Trophoblast cell (in vitro differentiated cells and primary cell): ENCODE results near the gene SIX5.

Experiments
- DNase-seq, 2 donors: peaks; one replicate each; pipeline ENCODE4 v3.0.0-alpha.2; 2016
- H2AFZ ChIP-seq: 2 replicates; pipeline ENCODE4 v1.6.1; 2013; ENCODE audit warnings: low read length, moderate library complexity, mild to moderate bottlenecking; ENCODE audit not compliant: insufficient read depth, poor library complexity
- H2AK5ac ChIP-seq: 2 replicates; pipeline ENCODE4 v1.6.1; 2013; ENCODE audit warnings: mild to moderate bottlenecking, low read length
- H2BK120ac ChIP-seq: 2 replicates; pipeline ENCODE4 v1.6.1; 2013; ENCODE audit warnings: low read length, mild to moderate bottlenecking, moderate library complexity; ENCODE audit not compliant: insufficient read depth, poor library complexity
- H2BK12ac ChIP-seq: 2 replicates; pipeline ENCODE4 v1.6.1; 2013; ENCODE audit warnings: mild to moderate bottlenecking, low read length, moderate library complexity
- H2BK5ac ChIP-seq: 2 replicates; pipeline ENCODE4 v1.6.1; 2013; ENCODE audit warnings: low read length, low read depth, moderate library complexity, mild to moderate bottlenecking; ENCODE audit not compliant: poor library complexity
- H3K14ac ChIP-seq: 2 replicates; pipeline ENCODE4 v1.6.1; 2013; ENCODE audit warnings: mild to moderate bottlenecking, low read length
- H3K18ac ChIP-seq: 2 replicates; pipeline ENCODE4 v1.6.1; 2013; ENCODE audit warnings: mild to moderate bottlenecking, low read length
- H3K23ac ChIP-seq: 2 replicates; pipeline ENCODE4 v1.6.1; 2013; ENCODE audit warnings: low read length
- H3K27ac ChIP-seq: 2 replicates; pipeline ENCODE4 v1.5.1; 2013; ENCODE audit warnings: low read depth, mild to moderate bottlenecking, inconsistent platforms, low read length, moderate library complexity
- H3K27me3 ChIP-seq: 2 replicates; pipeline ENCODE4 v1.6.1; 2013; ENCODE audit warnings: inconsistent platforms, mild to moderate bottlenecking, low read length, moderate library complexity; ENCODE audit not compliant: insufficient read depth
- H3K36me3 ChIP-seq, 2 experiments: 1 replicate in 1 of 2; 2 replicates in 1 of 2; pipeline ENCODE4 v1.6.1; 2013; ENCODE audit warnings: low read length in 2 of 2, mild to moderate bottlenecking in 2 of 2, moderate library complexity in 1 of 2; ENCODE audit not compliant: insufficient read depth in 2 of 2, control insufficient read depth in 1 of 2
- H3K4ac ChIP-seq: 2 replicates; pipeline ENCODE4 v1.6.1; 2013; ENCODE audit warnings: low read depth, mild to moderate bottlenecking, low read length, moderate library complexity
- H3K4me1 ChIP-seq, 2 experiments: 1 replicate in 1 of 2; 2 replicates in 1 of 2; pipeline ENCODE4 v1.6.1; 2013; ENCODE audit warnings: low read length in 2 of 2, mild to moderate bottlenecking in 2 of 2, moderate library complexity in 1 of 2; ENCODE audit not compliant: insufficient read depth in 2 of 2, control insufficient read depth in 1 of 2
- H3K4me2 ChIP-seq: 2 replicates; pipeline ENCODE4 v1.6.1; 2013; ENCODE audit warnings: inconsistent platforms, mild to moderate bottlenecking, low read length, moderate library complexity
- H3K4me3 ChIP-seq: 2 replicates; pipeline ENCODE4 v1.5.1; 2013; ENCODE audit warnings: mild to moderate bottlenecking, low read depth, low read length, inconsistent platforms
- H3K79me1 ChIP-seq: one replicate; pipeline ENCODE4 v1.6.1; 2013; ENCODE audit warnings: low read length
- H3K79me2 ChIP-seq: 2 replicates; pipeline ENCODE4 v1.6.1; 2013; ENCODE audit warnings: low read length, mild to moderate bottlenecking; ENCODE audit not compliant: control insufficient read depth, insufficient read depth, poor library complexity
- H3K9ac ChIP-seq: 2 replicates; pipeline ENCODE4 v1.6.1; 2013; ENCODE audit warnings: mild to moderate bottlenecking, low read length
- H3K9me3 ChIP-seq: 2 replicates; pipeline ENCODE4 v1.6.1; 2013; ENCODE audit warnings: low read depth, mild to moderate bottlenecking, control low read depth, inconsistent platforms, low read length; ENCODE audit not compliant: insufficient read depth
- H4K12ac ChIP-seq: 2 replicates; pipeline ENCODE4 v1.6.1; 2013; ENCODE audit warnings: low read depth, mild to moderate bottlenecking, low read length, moderate library complexity
- H4K8ac ChIP-seq: 2 replicates; pipeline ENCODE4 v1.6.1; 2013; ENCODE audit warnings: low read depth, mild to moderate bottlenecking, low read length, moderate library complexity
- H4K91ac ChIP-seq: one replicate; pipeline ENCODE4 v1.6.1; 2013; ENCODE audit warnings: low read depth, mild to moderate bottlenecking, low read length, moderate library complexity
- WGBS: extraction: QIAGEN DNeasy Blood & Tissue Kit; methylation state at CpG from one replicate; pipeline ENCODE4 v1.1.7; 2013; ENCODE audit warnings: missing lambda C conversion rate; ENCODE audit not compliant: insufficient read length, insufficient coverage; ENCODE audit errors: extremely low coverage; 5-methylcytosine and 5-hydroxymethylcytosine counted together

Gene SIX5

DNA sequence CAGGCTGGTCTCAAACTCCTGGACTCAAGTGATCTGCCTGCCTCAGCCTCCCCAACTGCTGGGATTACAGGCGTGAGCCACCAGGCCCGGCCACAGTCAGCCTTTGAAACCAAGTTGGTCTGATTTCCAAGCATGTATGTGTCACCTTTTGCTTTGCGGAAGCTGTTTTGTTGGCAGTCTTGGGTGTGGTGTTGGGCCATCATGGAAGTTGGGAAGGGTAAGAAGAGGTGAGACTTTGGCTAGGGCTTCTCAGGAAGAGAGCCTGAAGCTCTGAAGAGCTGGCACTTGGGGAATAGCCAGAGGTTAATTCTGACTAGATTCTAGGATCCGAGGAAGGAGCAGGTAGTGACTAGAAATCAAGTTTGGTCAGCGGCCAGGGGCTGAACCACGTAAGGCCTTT lies 43.2 kb upstream of the SIX5 start:
- no peak overlapping the region for H2BK5ac ChIP-seq
- peaks cover 15% of the 10 kb centered on the region for H3K79me1 ChIP-seq
- no peak overlapping the region for H4K12ac ChIP-seq
- H3K23ac ChIP-seq = no peak overlapping the region
- no peak overlapping the region for H2AK5ac ChIP-seq
- no peak overlapping the region for H3K4me3 ChIP-seq
- no peak overlapping the region for H3K9ac ChIP-seq
- no peak overlapping the region for H2AFZ ChIP-seq
- H2BK120ac ChIP-seq = no peak overlapping the region
- H3K9me3 ChIP-seq = peaks cover 2% of the 10 kb centered on the region
- no peak overlapping the region for H3K14ac ChIP-seq
- H2BK12ac ChIP-seq = no peak overlapping the region
- H4K91ac ChIP-seq = no peak overlapping the region
- H3K4ac ChIP-seq = no peak overlapping the region
- WGBS = no CpG with 5 or more reads among the region's 6 CpGs
- peaks cover 2% of the 10 kb centered on the region for H3K79me2 ChIP-seq
- H3K18ac ChIP-seq = no peak overlapping the region
- peaks cover 11 to 21% of the 10 kb centered on the region in 2 experiments for H3K4me1 ChIP-seq
- no peak for DNase-seq
- no peak overlapping the region for H3K4me2 ChIP-seq
- no peak overlapping the region for H4K8ac ChIP-seq
- H3K27me3 ChIP-seq = no peaks in the 10 kb centered on the region
- H3K36me3 ChIP-seq = no peaks in the 10 kb centered on the region
- H3K27ac ChIP-seq = no peak overlapping the region

DNA sequence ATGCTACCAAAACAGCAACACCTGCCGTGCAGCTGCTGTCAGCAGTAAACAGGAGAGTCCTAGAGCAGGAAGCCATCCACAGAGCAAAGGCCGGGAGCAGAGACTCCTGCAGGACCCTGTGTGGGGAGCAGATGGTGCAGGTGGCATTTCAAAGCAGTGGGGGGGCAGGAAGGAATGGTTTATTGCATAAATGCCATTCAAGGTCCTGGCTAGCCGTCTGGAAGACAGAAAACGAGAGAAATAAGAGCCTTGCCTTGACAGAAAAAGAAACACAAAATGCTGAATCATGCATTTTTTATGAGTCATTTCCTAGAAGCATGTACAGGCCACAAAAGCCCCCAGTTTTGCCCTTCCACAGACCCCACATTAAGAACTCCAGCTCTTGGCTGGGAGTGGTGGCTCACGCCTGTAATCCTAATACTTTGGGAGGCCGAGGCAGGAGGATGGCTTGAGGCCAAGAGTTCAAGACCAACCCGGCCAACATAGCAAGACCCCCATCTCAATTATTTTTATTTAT lies 40.6 kb upstream of the SIX5 start:
- Histone ChIP-seq H3K23ac (no peak overlapping the region), H4K91ac (peak overlapping the region; percentile 18), H2BK120ac (no peak overlapping the region), H4K8ac (peak overlapping the region; percentile 23), H2BK5ac (no peak overlapping the region), H3K4me1 (peaks cover 5% of the 10 kb centered on the region in 2 experiments), H2AFZ (no peak overlapping the region), H3K4me2 (no peak overlapping the region), H3K36me3 (no peaks in the 10 kb centered on the region), H3K27me3 (no peaks in the 10 kb centered on the region), H3K9me3 (peaks cover 2% of the 10 kb centered on the region), H3K9ac (no peak overlapping the region), H3K4ac (no peak overlapping the region), H3K18ac (no peak overlapping the region), H3K79me2 (no peaks in the 10 kb centered on the region), H3K4me3 (no peak overlapping the region), H3K27ac (no peak overlapping the region), H3K14ac (no peak overlapping the region), H3K79me1 (peaks cover 3% of the 10 kb centered on the region), H2AK5ac (no peak overlapping the region), H2BK12ac (peak overlapping the region; percentile 54), H4K12ac (no peak overlapping the region)
- DNase-seq = no peak
- no CpG with 5 or more reads among the region's 7 CpGs for WGBS

DNA sequence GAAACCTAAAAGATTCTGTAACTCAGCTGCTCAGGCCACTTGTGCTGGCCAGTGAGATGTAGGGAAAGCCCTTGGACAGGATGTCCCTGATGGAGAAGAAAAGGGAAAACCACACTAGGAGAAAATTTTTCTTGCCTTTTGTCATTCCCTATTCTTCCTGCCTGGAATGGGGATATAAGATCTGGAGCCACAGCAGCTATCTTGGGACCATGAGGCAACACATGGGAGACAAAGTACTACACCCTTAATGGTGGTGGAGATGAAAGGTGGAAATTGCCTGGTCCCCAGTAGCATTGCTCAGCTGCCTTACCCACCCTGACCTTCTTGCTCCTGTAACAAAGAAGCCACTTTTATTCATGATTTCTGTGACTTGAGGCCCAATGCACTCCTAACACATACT lies 36.7 kb upstream of the SIX5 start:
- H2BK12ac ChIP-seq = no peak overlapping the region
- H2BK5ac ChIP-seq = no peak overlapping the region
- no peak overlapping the region for H3K4ac ChIP-seq
- H4K8ac ChIP-seq = no peak overlapping the region
- no peak overlapping the region for H3K18ac ChIP-seq
- no peaks in the 10 kb centered on the region for H3K36me3 ChIP-seq
- H2AFZ ChIP-seq = no peak overlapping the region
- no peaks in the 10 kb centered on the region for H3K79me2 ChIP-seq
- H4K12ac ChIP-seq = no peak overlapping the region
- H3K4me1 ChIP-seq = peaks cover 3 to 5% of the 10 kb centered on the region in 2 experiments
- no peak overlapping the region for H4K91ac ChIP-seq
- no peak overlapping the region for H2AK5ac ChIP-seq
- peaks cover 3% of the 10 kb centered on the region for H3K79me1 ChIP-seq
- no peak overlapping the region for H2BK120ac ChIP-seq
- H3K4me2 ChIP-seq = no peak overlapping the region
- no peaks in the 10 kb centered on the region for H3K27me3 ChIP-seq
- peaks cover 2% of the 10 kb centered on the region for H3K9me3 ChIP-seq
- H3K9ac ChIP-seq = no peak overlapping the region
- H3K23ac ChIP-seq = no peak overlapping the region
- no peak overlapping the region for H3K4me3 ChIP-seq
- no peak overlapping the region for H3K14ac ChIP-seq
- H3K27ac ChIP-seq = no peak overlapping the region
- DNase-seq = no peak

DNA sequence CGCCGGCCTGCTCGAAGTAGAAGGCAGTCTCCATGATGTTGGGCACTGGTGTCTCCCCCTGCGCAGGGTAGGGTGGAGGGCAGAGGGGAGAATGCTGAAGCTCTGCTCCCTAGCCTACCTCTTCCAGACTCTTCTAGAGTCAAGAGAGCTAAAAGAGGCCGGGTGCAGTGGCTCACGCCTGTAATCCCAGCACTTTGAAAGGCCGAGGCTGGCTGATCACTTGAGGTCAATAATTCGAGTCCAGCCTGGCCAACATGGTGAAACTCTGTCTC lies 35.8 kb upstream of the SIX5 start:
- Histone ChIP-seq H3K18ac (no peak overlapping the region), H3K27me3 (no peaks in the 10 kb centered on the region), H4K91ac (no peak overlapping the region), H3K79me1 (no peaks in the 10 kb centered on the region), H3K14ac (no peak overlapping the region), H2AFZ (no peak overlapping the region), H3K4me3 (no peak overlapping the region), H3K23ac (no peak overlapping the region), H2BK5ac (no peak overlapping the region), H2BK120ac (no peak overlapping the region), H3K4me2 (no peak overlapping the region), H3K79me2 (no peaks in the 10 kb centered on the region), H4K12ac (no peak overlapping the region), H3K9me3 (no peaks in the 10 kb centered on the region), H3K9ac (no peak overlapping the region), H3K4me1 (peaks cover 4 to 9% of the 10 kb centered on the region in 2 experiments), H2BK12ac (no peak overlapping the region), H3K4ac (no peak overlapping the region), H4K8ac (no peak overlapping the region), H2AK5ac (no peak overlapping the region), H3K27ac (no peak overlapping the region), H3K36me3 (no peaks in the 10 kb centered on the region)
- WGBS = no CpG with 5 or more reads among the region's 8 CpGs
- no peak for DNase-seq
